PC-3 (cell line): ENCODE measurements around the gene PTBP2. TPM values are rescaled to one million over a fixed set of nuclear protein-coding genes. Genes with fewer than 3 reads are reported as not detected.

Experiments
- ATAC-seq: fragments of 200-7000 bp; cut with Tn5 transposase; 2 replicates; pipeline ENCODE4 v1.9.1; 2020; ENCODE audit warnings: mild to moderate bottlenecking, moderate library complexity
- BruUV-seq: library from RNA; stranded (reverse); fragments of 400-500 nt; replicated peaks from 2 replicates; lab custom pipeline; 2021; lab: Mats Ljungman, UMichigan
- CTCF ChIA-PET: fragments of 300-600 bp; sonication (Branson Sonifier 250); formaldehyde crosslinking; loops from one replicate; lab custom pipeline; 2022; ENCODE audit warnings: antibody characterized with exemption; lab: Charles Lee
- POLR2A ChIA-PET: fragments of 300-600 bp; sonication (Branson Sonifier 250); formaldehyde crosslinking; loops from one replicate; lab custom pipeline; 2022; ENCODE audit warnings: antibody characterized with exemption; ENCODE audit not compliant: unreplicated experiment; lab: Charles Lee
- DNase-seq: peaks from one replicate; pipeline ENCODE4 v3.0.0-alpha.2; 2015
- H2AFZ ChIP-seq: fragments of 300-600 bp; sonication (generic); 2 replicates; pipeline ENCODE4 v1.6.0; 2016; ENCODE audit warnings: antibody characterized with exemption, low read length
- H3F3A ChIP-seq: fragments of 300-600 bp; sonication (generic); one replicate; pipeline ENCODE4 v1.6.0; 2017; ENCODE audit warnings: antibody characterized with exemption, low read length, control low read depth, mild to moderate bottlenecking; ENCODE audit not compliant: unreplicated experiment
- H3K27ac ChIP-seq: fragments of 300-600 bp; sonication (generic); 2 replicates; pipeline ENCODE4 v1.5.1; 2016; ENCODE audit warnings: mild to moderate bottlenecking, low read length
- H3K27me3 ChIP-seq: fragments of 300-600 bp; sonication (generic); 2 replicates; pipeline ENCODE4 v1.6.1; 2016; ENCODE audit warnings: low read length, mixed read lengths
- H3K36me3 ChIP-seq: fragments of 300-600 bp; sonication (generic); 2 replicates; pipeline ENCODE4 v1.6.1; 2016; ENCODE audit warnings: low read depth, mixed run types, low read length, mixed read lengths
- H3K4me1 ChIP-seq: fragments of 300-600 bp; sonication (generic); 2 replicates; pipeline ENCODE4 v1.5.1; 2016; ENCODE audit warnings: low read length; ENCODE audit not compliant: insufficient read depth
- H3K4me2 ChIP-seq: fragments of 300-600 bp; sonication (generic); 2 replicates; pipeline ENCODE4 v1.6.0; 2016; ENCODE audit warnings: low read length
- H3K4me3 ChIP-seq: fragments of 300-600 bp; sonication (generic); 2 replicates; pipeline ENCODE4 v1.5.1; 2016; ENCODE audit warnings: mild to moderate bottlenecking, low read length, mixed read lengths
- H3K79me2 ChIP-seq: fragments of 300-600 bp; sonication (generic); 2 replicates; pipeline ENCODE4 v1.6.1; 2017; ENCODE audit warnings: low read length, mixed read lengths
- H3K9ac ChIP-seq: fragments of 300-600 bp; sonication (generic); 2 replicates; pipeline ENCODE4 v1.6.0; 2016; ENCODE audit warnings: mild to moderate bottlenecking, low read length
- H3K9me2 ChIP-seq: fragments of 300-600 bp; sonication (generic); replicated peaks from 2 replicates; pipeline ENCODE4 v1.6.1; 2016; ENCODE audit warnings: mixed run types, low read length, mixed read lengths
- H3K9me3 ChIP-seq: fragments of 300-600 bp; sonication (generic); 2 replicates; pipeline ENCODE4 v1.6.1; 2016; ENCODE audit warnings: low read length, mixed read lengths
- H4K20me1 ChIP-seq: fragments of 300-600 bp; sonication (generic); 2 replicates; pipeline ENCODE4 v1.6.1; 2016; ENCODE audit warnings: low read length, mixed read lengths
- CTCF ChIP-seq: fragments of 300-600 bp; sonication (generic); conservative IDR thresholded peaks from 2 replicates; pipeline ENCODE4 v1.5.1; 2017; ENCODE audit warnings: antibody characterized with exemption, low read depth, mild to moderate bottlenecking, low read length
- EZH2 ChIP-seq: fragments of 300-600 bp; sonication (generic); IDR thresholded peaks from one replicate; pipeline ENCODE4 v1.6.1; 2017; ENCODE audit warnings: antibody characterized with exemption, mild to moderate bottlenecking, low read length; ENCODE audit not compliant: unreplicated experiment
- EZH2phosphoT487 ChIP-seq: fragments of 300-600 bp; sonication (generic); IDR thresholded peaks from 2 replicates; pipeline ENCODE4 v1.6.1; 2018; ENCODE audit warnings: mild to moderate bottlenecking, antibody characterized with exemption, low read length, borderline replicate concordance
- intact Hi-C: fragments of 100-400 bp; cut with micrococcal nuclease; formaldehyde crosslinking; loops from 2 replicates; pipeline ENCODE4 v1.9.0; 2023
- total RNA-seq: library from RNA; depleted of rRNA; stranded (reverse); fragments of >200 nt; gene quantifications from 2 replicates; pipeline ENCODE4 v1.2.3, GENCODE V29; 2014

PTBP2 gene
- total RNA-seq, 1 experiment from 2014 or later: 18.6 TPM

- H4K20me1 ChIP-seq: 0 out of 2 replicates have a peak, but pooled peaks cover 10% of the 10 kb centered on the region
- BruUV-seq: no TSS peak
- H3F3A ChIP-seq: no peaks in the 10 kb centered on the region
- no peaks in the 10 kb centered on the region for H3K9me2 ChIP-seq
- H3K4me1 ChIP-seq: no peaks in the 10 kb centered on the region
- H2AFZ ChIP-seq: no peak overlapping the region
- ChIA-PET CTCF (no interaction called here), POLR2A (no interaction called here)
- peaks cover 15% of the 10 kb centered on the region; the same call in 1 of the 2 replicates for H3K79me2 ChIP-seq
- peaks cover 15% of the 10 kb centered on the region for H3K36me3 ChIP-seq
- no peak overlapping the region for H3K9ac ChIP-seq
- TF ChIP-seq EZH2 (no peak), CTCF (no peak), EZH2phosphoT487 (no peak)
- DNase-seq (no peak), ATAC-seq (no peak)
- H3K4me2 ChIP-seq: no peak overlapping the region
- no peak overlapping the region for H3K4me3 ChIP-seq
- H3K27me3 ChIP-seq: no peaks in the 10 kb centered on the region
- no peak overlapping the region for H3K27ac ChIP-seq
- intact Hi-C loops: no loop called here
- no peaks in the 10 kb centered on the region for H3K9me3 ChIP-seq
Observed at GRCh38 chr1:96763514-96763913, 41.9 kb downstream of the PTBP2 start.

GRCh38 chr1:96764469-96764868 lies 42.9 kb downstream of the PTBP2 start:
- peaks cover 15% of the 10 kb centered on the region; the same call in 1 of the 2 replicates for H3K79me2 ChIP-seq
- H3K9me3 ChIP-seq: no peaks in the 10 kb centered on the region
- H3K4me3 ChIP-seq: no peak overlapping the region
- no peaks in the 10 kb centered on the region for H3K9me2 ChIP-seq
- intact Hi-C loops: no loop called here
- H3K4me1 ChIP-seq: no peaks in the 10 kb centered on the region
- no peaks in the 10 kb centered on the region for H3F3A ChIP-seq
- H3K27ac ChIP-seq: no peak overlapping the region
- peaks cover 8% of the 10 kb centered on the region; the same call in 1 of the 2 replicates for H3K36me3 ChIP-seq
- H3K9ac ChIP-seq: no peak overlapping the region
- no peak for TF ChIP-seq EZH2phosphoT487
- TF ChIP-seq EZH2: no peak
- TF ChIP-seq CTCF: no peak
- ChIA-PET POLR2A (no interaction called here), CTCF (no interaction called here)
- no peak overlapping the region for H2AFZ ChIP-seq
- no peak; the same call in 1 of the 2 replicates for ATAC-seq
- no peak for DNase-seq
- BruUV-seq: no TSS peak
- no peak overlapping the region for H3K4me2 ChIP-seq
- H4K20me1 ChIP-seq: 0 out of 2 replicates have a peak, but pooled peaks cover 14% of the 10 kb centered on the region
- H3K27me3 ChIP-seq: no peaks in the 10 kb centered on the region

GRCh38 chr1:96771847-96772246 lies 50.3 kb downstream of the PTBP2 start:
- Histone ChIP-seq H3K4me2 (no peak overlapping the region), H3F3A (no peaks in the 10 kb centered on the region), H3K9ac (no peak overlapping the region), H4K20me1 (0 out of 2 replicates have a peak, but pooled peaks cover 9% of the 10 kb centered on the region), H3K9me2 (no peaks in the 10 kb centered on the region), H3K4me3 (no peak overlapping the region), H3K27me3 (no peaks in the 10 kb centered on the region), H3K9me3 (no peaks in the 10 kb centered on the region), H2AFZ (no peak overlapping the region), H3K27ac (no peak overlapping the region), H3K4me1 (no peaks in the 10 kb centered on the region), H3K36me3 (peaks cover 25% of the 10 kb centered on the region), H3K79me2 (0 out of 2 replicates have a peak, but pooled peaks cover 8% of the 10 kb centered on the region)
- ATAC-seq: no peak
- no peak for DNase-seq
- ChIA-PET POLR2A (no interaction called here), CTCF (no interaction called here)
- BruUV-seq: no TSS peak
- TF ChIP-seq EZH2phosphoT487 (no peak), CTCF (no peak), EZH2 (no peak)
- intact Hi-C loops: no loop called here
